CD4-positive, alpha-beta T cell treated with Interleukin-4 for 4 hours (primary cell): ENCODE measurements around the gene ABCF2.

Source experiments
- DNase-seq: peaks from one replicate; pipeline ENCODE4 v3.0.0-alpha.2; 2020

The ABCF2 gene

DNA sequence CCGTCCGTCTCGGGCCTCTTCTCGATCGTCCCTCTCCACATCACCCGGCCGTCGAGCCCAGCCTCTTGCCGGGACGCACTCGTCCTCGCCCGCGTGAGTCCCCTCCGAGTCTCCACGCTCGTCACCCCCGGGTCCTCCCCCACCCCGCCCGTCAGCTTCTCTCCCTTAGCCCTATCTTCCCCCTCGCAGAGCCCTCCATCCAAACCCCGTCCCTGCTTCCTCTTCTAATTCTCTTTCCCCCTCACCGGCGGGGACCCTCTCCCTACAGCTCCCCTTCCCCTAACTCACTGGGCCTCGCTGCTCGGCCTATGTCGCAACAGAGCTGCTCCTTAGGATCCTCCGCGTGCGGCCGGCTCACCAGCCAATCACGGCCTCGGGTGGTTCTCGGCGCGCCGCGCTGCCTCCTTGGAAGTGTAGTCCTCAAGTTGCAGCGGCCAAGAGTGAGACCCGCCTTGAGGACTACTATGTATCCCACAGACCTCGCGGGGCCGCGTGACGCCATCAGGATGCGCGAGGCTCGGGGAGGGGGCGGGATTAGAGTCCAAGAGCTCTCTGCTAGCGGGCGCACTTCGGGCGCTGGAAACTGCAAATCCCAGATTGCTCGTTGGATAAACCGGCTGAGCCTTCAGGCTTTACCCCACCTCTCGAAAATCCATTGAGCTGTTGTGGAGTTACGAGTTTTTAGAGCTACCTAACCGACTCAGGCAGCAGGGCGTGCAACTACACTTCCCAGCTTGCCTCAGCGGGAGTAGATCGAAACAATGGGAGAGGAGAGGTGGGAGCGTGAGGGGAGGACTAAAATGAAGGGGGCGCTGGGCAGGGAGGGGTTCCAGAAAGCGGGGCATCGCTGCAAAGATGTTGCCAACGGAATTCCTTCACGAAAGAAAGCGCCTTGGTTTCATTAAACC is at the start of gene ABCF2:
TSS of gene ABCF2 (minus strand) at position 331 of the 908 bp plus-strand sequence. CDS start 747 bp downstream, outside the sequence.
- peak; percentile 97 for DNase-seq

DNA sequence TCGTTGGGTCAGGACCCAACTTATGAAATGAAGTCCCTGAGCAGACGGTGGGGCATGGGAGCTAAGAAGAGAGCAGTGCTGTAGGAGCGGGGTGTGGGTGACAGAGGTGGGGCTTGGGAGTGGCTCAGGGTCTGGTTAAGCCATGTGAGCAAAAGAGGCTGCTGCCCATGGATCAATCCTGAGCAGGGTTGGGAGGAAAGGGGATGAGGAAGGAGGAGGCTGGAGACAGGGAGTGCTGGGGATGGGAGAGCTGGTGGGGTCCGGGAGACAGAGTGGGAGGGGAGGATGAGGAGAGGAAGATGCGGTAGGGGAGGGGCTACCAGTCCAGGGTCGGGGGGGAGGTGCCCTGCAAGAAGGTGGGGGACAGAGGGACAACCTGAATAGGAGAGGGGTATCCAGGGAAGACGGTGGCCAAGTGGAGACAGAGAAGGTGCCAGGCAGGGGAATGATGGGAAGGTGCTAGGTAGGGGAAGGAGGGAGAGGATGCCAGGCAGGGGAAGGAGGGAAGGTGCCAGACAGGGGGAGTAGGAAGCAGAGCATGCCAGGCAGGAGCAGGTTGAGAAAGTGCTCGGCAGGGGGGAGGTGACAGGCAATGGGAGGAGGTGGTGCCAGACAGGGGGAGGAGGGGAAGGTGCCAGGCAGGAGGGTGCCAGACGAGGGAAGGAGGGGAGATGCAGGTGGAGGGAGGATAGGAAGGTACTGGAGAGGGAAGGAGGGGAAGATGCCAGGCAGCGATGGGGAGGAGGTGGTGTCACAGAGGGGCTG is 49.0 kb upstream of the ABCF2 start:
- no peak for DNase-seq

DNA sequence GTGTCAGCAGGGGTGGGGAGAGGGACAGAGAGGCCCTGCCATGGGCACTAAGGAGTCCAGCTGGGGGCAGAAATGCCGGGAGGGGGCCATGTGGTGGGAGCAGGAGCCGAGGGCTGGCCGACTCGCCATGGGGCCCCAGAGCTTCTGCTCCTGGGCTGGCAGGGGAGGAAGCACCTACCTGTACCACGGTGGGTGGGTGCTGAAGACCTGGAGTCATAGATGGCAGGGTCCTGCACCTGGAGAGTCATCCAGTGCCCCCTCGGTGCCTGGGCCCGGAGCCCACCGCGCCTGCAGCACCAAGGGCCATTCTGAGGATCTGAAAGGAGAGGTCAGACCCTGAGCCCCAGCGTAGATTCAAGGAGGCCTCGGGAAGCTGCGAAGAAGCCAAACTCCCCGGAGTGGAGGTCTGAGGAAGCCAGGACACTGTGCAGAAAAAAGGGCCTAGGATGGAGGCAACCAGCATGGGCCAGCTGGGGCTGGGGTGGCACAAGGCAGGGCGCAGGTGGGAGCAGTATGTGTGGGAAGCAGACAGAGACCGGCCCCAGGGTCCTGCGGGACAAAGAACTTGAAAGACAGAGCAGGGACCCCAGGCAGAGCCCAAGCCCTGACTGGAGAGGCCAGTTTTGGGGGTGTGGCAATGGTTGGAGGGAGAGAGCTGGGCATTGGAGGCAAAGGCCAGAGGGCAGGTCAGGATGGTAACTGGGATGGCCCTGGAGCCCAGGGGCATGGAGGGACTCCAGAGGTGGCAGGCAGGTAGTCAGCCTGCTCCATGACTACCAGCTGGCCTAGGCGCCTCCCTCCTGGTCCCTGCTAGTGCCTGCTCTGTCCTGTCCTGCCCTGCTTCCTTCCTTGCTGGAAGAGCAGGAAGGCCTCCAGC is 48.2 kb upstream of the ABCF2 start:
- DNase-seq, result no peak

DNA sequence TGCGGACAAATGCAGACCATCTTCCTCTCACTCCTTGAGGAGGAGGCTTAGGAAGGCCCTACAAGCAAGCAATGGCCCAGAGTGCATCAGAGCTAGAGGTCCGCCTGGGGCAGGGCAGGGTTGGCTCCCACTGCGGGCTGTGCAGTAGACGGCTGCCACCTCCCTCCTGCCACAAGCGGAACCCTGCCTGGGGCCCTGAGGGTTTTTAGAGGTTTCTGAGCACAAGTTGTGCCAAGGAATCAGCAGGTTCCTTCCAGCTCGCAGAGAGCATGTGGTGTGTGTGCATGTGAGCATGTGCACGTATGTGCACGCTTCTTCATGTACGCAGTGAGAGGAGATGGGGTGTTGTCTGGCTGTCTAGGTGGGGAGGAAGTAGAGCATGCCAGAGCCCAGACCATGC is 47.4 kb upstream of the ABCF2 start:
- no peak for DNase-seq

DNA sequence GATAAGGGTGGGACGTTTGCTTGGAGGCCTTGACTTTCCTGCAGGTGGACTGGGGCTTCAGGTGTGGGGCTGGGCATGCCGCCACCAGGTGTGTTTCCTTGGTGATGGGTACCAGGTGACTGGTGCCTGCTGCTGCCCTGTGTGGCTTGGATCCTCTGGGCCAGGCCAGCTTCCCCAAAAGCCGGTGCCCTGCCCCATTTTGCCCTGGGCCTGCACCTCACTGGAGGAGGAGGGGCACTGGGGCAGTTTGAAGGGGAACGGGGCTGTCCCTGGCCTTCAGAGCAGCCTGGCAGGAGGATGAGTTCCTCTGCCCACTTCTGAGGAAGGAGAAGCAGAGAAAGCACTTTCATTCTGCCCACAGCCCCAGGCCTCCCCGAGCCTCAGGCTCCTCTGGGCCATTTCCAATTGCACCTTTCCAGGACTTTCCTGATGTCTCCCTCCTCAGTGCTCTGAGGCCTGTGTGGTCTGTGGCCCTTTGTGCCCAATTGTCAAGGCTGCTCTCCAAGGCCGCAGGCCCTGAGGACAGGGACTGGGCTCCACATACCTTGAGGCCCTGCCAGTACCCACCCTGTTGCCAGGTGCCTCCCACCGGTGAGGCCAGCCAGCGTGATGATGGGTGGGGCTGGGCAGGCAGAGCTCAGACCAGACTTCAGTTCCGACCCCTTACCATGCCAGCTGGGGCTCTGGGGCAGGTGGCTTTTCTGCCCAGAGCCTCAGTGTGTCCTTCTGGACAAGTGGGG is 46.8 kb upstream of the ABCF2 start:
- DNase-seq, result no peak

DNA sequence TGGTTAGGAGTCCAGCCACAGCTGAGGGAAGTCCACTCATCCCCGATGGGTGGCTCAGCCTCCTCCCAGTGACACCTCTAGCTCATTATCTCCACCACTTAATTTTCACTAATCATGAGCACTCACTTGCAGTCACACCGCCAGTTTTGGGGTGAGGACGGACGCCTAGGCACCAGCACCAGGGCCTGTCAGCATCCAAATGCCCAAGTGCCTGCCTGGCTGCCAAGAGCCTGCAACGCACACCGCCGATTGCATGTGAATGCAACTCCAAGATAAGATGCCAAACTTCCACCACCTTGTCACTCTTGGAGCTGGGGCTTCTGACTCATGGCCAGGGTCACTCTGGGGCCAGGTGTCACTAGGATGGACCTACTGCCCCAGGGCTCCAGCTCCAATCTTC is 45.9 kb upstream of the ABCF2 start:
- DNase-seq, result no peak

DNA sequence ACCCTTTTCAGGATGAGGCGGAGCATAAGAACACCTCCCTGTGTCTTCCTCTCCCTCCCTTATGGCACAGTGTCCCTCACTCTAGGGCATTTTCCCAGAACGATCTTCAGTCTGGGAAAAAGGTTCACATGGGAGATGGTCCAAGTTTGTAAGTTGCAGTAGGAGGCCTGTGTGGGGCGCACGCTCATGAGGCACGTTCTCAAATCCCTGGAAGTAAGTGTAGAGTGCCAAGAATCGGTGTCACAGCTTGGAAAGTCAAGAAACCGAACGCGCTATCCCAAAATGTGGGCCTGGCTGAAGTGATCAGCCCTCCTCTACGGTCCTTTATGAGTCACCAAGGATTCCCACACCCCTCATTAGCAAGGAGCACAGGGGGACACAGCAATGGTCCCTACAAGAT is 45.4 kb upstream of the ABCF2 start:
- no peak for DNase-seq

DNA sequence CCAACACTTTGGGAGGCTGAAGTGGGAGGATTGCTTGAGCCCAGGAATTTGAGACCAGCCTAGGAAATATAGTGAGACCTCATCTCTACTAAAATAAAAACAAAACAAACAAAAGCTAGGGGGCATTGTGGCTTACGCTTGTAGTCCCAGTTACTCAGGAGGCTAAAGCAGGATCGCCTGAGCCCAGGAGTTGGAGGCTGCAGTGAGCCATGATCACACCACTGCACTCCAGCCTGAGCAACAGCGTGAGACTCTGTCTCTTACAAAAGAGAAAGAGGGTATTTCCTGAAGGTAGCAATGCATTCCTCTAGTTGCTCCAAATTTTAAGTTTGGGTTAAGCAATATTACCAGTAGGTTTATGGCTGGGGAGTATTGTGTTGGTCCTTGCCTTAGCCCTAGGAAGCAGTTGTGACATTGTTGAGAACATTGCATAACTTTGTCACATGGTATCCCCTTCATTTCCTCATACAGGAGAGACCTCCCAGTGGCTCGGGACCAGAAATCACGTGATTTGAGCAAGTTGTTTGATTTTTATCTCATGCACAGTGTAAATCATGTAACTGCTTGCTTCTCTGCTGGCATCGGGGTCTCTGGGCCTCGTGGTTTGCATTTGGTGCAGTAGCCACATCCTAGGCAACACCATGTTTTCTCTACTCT is 44.8 kb upstream of the ABCF2 start:
- peak; percentile 10 for DNase-seq

DNA sequence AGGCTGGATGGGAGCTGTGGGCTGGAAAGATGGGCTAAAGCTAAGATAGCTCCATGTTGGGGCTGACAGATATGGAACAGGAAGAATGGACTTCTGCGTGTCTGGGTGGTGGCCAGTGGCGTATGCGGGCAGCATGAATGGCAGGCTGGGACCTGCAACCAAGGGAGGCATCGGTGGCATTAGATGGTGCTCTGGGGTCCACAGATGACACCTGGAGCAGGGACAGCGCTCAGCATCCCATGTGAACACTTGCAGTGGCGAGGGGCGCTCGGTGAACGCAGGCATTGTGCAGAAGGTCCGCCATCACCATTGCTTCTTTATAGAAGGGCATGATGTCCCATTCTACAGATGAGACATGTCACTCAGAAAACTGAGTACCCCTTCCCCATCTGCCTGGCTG is 42.5 kb upstream of the ABCF2 start:
- no peak for DNase-seq

DNA sequence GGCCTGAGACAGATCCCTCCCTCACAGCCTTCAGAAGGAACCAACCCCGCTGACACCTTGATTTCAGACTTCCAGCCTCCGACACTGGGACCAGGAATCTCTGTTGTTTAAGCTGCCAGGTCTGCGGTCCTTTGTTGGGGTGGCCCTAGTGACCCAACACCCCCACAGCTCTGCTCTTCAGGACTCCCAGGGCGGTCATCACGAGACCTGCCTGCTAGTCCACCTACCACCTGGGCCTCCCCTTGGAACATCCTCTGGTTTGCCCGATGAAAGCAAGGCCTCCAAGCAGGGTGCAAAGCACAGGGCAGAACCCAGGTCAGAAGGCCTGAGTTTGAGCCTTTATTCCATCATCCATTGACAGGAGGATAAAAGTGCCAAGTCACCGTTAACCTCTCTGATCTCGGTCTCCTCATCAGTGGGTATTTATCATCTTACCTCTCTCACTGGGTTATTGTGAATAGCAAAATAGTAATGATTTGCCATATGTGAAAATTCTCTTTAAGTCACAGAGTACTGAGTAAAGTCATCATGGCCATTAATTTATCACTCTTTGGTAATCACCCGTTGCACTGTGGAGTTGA is 38.4 kb upstream of the ABCF2 start:
- DNase-seq, result no peak

DNA sequence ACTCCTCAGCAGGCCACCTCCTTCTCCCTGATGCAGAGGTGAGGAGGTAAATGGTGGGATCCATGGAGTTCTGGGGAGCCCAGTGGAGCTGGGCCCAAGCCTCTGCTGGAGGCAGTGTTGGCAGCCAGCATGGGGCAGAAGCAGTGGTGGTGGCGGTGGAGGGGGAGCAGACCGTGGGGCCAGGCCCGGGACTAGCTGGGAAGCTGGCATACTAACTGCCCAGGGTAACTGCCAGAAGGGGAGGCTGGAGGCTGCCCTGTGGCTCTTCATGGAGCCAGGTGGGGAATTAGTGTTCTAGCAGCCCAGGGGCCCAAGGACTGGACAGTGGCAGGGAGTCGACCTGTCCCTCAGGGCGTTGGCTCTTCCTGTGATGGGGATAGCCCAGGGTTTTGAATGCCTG is 37.6 kb upstream of the ABCF2 start:
- no peak for DNase-seq

DNA sequence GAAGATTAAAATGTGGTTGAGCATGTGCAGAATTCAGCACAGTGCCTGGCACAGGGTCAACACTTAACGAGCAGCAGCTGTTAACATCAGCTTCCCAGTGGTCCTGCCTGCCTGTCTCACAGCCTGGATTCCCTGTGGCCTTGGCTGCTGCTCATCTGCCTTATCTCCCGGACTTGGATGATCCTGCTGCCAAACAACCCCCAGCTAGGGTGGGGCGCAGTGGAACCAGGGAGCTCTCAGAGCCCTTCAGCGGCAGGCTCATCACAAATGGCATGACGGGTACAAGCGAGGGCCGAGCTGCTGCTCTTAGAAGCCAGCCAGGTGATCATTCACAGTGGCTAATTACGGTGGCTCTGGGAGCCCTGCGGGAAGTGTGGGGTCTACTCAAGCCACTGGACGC is 34.5 kb upstream of the ABCF2 start:
- DNase-seq, result no peak

DNA sequence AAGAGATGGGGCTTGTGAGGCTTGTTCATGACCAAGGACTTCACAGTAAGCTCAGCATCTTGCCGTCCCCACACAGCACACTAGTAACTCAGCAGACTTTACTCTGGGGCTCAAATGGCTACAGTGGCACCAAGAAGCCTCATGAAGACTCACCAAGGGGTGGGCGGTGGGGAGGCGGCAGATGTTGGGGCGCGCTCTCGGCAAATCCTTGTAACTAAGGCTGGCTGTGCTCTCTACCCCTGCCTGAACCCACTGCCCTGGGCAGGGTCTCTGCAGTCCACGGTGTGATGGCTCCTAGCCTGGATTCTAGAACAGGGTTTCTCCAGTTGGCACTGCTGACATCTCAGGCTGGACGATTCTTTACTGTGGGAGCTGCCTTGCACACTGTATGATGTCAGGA is 33.9 kb upstream of the ABCF2 start:
- DNase-seq, result no peak

DNA sequence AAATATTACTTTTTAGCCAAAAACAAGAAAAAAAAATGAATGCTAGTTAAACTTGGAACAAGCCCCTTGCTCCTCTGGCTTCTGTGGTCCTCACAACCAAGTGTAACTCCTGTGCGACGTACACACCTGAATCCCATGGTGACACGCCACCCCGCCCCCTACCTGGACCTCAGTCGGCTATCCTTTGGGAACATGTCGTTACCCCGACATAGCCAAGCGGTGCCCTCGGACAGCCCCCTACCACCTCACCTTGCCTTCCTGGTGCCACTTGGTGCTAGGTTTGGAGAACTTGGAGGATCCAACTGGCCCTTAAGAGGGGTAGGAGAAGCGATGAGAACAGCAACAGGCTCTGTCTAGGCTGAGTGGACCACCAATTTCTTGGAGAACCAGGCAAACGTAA is 33.5 kb upstream of the ABCF2 start:
- no peak for DNase-seq

DNA sequence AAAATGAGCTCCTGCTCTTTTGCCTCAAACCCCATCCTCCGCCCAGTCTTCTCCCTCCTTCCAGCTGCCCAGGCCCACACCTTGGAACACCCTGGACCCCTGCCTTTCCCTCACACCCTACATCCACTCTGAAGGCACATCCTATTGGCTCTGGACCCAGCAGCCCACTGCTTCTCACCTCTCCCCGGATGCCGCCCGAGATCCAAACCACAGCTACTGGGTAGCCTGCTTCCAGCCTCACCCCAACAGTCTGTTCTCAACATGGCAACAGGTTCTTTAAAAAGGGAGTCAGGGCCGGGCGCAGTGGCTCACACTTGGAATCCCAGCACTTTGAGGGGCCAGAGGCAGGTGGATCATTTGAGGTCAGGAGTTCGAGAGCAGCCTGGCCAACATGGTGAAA is 31.0 kb upstream of the ABCF2 start:
- no peak for DNase-seq

DNA sequence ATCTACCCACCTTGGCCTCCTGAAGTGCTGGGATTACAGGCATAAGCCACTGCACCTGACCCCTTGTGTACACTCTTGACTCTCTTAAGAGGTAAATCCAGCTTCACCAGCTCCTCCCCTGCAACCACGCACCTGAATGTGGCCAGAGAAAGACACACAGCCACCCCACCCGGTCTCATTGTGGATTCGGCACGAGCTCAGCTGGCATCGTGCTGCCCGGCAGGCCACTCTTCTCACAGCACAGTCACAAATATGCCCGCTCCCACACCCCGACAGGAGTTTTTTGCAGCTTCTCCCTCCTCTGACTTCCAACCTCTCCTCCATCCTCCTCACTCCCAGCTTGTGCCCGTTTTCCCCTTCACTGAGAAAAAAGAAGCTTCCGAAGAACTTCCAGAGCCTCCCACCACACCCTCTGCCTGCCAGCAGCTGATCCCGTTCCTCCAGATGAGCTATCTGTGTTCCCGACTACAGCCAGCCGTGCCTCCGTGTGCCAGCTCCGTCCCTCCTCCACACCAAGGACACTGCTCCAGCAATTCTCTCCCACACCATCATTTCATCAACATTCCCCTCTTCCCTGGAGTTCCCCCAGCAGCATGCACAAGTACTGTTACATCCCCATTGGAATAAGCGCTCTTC is 29.5 kb upstream of the ABCF2 start:
- DNase-seq, result no peak

DNA sequence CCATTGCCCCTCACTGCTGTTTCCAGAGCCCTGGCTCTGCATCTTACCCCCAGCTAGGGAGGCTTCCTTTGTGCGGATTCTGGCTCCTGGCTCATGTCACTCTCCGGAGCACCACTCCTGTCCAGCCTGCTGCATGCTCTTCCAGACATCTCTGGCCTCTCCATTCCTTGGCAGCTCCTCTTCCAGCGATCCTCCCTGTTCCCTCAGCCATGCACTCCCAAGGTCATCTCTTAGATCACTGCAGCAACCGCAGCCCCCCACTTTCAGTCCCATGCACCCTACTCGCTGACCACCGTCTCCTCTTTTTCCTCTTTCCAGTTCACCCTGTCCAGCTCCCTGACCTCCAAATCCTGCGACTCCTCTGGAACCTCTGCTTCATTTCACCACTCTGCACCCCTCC is 28.4 kb upstream of the ABCF2 start:
- DNase-seq, result no peak

DNA sequence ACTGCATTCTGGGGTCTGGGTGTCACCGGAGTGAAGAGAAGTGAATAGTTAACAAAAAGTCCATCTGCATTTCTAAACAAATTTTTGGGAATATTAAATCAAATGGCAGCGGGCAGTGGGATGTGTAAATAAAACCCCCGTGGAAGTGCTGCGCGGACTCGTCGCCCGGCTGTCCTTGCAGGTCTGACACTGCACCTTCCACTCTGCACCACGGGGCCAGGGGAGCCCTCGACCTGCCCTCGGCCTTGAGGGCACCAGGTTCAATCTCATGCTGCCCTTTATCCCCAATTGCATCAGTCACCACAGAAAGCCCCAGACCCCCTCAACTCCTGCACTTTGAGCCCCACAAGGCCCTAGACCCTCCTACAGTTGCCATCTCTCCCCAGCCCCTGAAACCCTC is 27.8 kb upstream of the ABCF2 start:
- no peak for DNase-seq

DNA sequence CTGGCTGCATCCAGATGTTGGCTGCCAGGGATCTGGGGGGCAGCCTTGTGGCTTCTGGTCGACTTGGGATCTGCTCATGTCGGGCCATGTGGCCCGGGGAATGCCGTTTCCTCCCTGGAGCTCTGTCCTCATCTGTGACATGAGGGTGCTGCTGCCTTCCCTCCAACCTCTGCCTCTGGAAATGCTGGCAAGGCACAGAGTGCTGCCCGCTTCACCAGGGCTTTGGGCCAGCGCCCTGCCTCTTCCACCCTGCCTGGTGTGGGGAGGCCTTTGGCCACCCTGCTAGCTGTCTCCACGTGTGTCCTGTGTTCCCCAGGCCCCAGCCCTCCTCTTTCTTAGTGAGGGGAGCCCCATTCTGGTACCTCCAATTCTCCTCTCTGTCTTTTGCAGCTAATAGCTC is 27.3 kb upstream of the ABCF2 start:
- DNase-seq, result no peak

DNA sequence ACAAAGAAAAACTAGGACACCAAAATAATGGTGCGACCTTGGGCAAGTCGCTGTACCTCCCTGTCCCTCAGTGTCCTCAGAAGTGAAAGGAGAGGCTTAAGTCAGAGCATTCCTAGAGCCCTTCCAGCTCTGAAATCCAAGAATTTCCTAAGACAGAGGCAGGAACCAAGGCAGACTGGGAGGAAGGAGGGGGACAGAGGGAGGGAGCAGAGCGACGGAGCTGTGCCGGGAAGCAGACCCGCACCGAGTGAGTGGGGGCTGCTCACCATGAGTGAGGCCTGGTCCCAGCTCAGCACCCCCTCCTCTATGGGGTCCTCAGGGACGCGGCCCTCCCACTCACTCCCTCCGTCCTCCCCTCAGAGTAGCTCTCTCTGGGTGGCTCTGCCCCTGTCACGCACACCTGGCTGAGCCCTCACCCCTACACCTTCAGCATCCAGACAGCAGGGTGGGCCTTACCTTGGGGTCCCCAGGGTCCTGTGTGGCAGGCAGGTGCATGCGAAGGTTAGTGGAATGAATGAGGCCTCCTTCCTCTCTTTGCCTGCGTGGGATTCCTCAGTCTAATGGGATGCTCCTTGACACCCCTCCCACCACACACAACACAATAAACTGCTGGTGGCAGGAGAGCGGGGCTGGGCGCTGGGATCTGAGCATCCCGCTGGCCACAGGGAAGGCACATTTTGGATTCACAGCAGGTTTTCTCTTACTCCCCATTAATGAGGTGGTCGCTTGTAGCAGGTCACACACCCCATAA is 26.1 kb upstream of the ABCF2 start:
- no peak for DNase-seq

DNA sequence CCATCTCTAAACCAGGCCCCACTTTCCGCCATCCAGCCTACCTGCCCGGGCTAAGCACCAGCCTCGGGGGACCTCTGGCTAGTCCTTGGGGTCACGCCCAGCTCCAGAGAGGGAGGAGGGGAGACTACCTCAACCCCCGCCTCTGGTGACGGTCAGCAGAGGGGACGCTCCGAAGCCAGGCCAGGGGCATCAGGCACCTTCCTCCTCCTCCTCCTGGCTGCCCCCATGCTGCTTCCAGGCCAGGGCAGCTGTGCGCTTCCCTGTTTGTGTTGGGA is 25.5 kb upstream of the ABCF2 start:
- no peak for DNase-seq
